ENCODE measurements around the gene MDFIC.

MDFIC gene

GRCh38 chr7:114944745-114945625 lies 23.1 kb downstream of the MDFIC start:
- H3K4me3 ChIP-seq = no peak overlapping the region
- DNase-seq (ENCODE audit: low spot score in 2 of 2) = no peak
- H3K9me3 ChIP-seq = no peaks in the 10 kb centered on the region
- H3K4me1 ChIP-seq = no peaks in the 10 kb centered on the region
- H3K27me3 ChIP-seq (ENCODE audit: low read depth) = no peaks in the 10 kb centered on the region
- in situ Hi-C loops (cut with MboI; ENCODE audit: low sequenced_read_pairs) = no loop called here
- H3K36me3 ChIP-seq (replicated peaks) = no peaks in the 10 kb centered on the region

GRCh38 chr7:114949231-114949630 lies 27.3 kb downstream of the MDFIC start:
- no peaks in the 10 kb centered on the region for H3K9me3 ChIP-seq
- no peaks in the 10 kb centered on the region for H3K36me3 ChIP-seq (replicated peaks)
- H3K27me3 ChIP-seq (ENCODE audit: low read depth) = no peaks in the 10 kb centered on the region
- in situ Hi-C loops (cut with MboI; ENCODE audit: low sequenced_read_pairs) = no loop called here
- H3K4me1 ChIP-seq = no peaks in the 10 kb centered on the region
- DNase-seq (ENCODE audit: low spot score in 2 of 2) = no peak
- no peak overlapping the region for H3K4me3 ChIP-seq

GRCh38 chr7:114952296-114952695 lies 30.4 kb downstream of the MDFIC start:
- no peaks in the 10 kb centered on the region for H3K27me3 ChIP-seq (ENCODE audit: low read depth)
- no peak for DNase-seq (ENCODE audit: low spot score in 2 of 2)
- no peaks in the 10 kb centered on the region for H3K4me1 ChIP-seq
- in situ Hi-C loops (cut with MboI; ENCODE audit: low sequenced_read_pairs) = no loop called here
- no peaks in the 10 kb centered on the region for H3K36me3 ChIP-seq (replicated peaks)
- no peak overlapping the region for H3K4me3 ChIP-seq
- H3K9me3 ChIP-seq = no peaks in the 10 kb centered on the region

GRCh38 chr7:114953724-114954123 lies 31.8 kb downstream of the MDFIC start:
- in situ Hi-C loops (cut with MboI; ENCODE audit: low sequenced_read_pairs) = no loop called here
- Histone ChIP-seq H3K4me1 (no peaks in the 10 kb centered on the region), H3K36me3 (replicated peaks) (no peaks in the 10 kb centered on the region), H3K27me3 (ENCODE audit: low read depth) (no peaks in the 10 kb centered on the region), H3K9me3 (no peaks in the 10 kb centered on the region), H3K4me3 (no peak overlapping the region)
- no peak for DNase-seq (ENCODE audit: low spot score in 2 of 2)

GRCh38 chr7:114956702-114957101 lies 34.8 kb downstream of the MDFIC start:
- no peak for DNase-seq (ENCODE audit: low spot score in 2 of 2)
- Histone ChIP-seq H3K9me3 (no peaks in the 10 kb centered on the region), H3K27me3 (ENCODE audit: low read depth) (no peaks in the 10 kb centered on the region), H3K4me3 (no peak overlapping the region), H3K4me1 (no peaks in the 10 kb centered on the region), H3K36me3 (replicated peaks) (no peaks in the 10 kb centered on the region)
- in situ Hi-C loops (cut with MboI; ENCODE audit: low sequenced_read_pairs) = no loop called here

- in situ Hi-C loops (cut with MboI; ENCODE audit: low sequenced_read_pairs) = no loop called here
- no peaks in the 10 kb centered on the region for H3K27me3 ChIP-seq (ENCODE audit: low read depth)
- no peaks in the 10 kb centered on the region for H3K9me3 ChIP-seq
- no peak for DNase-seq (ENCODE audit: low spot score in 2 of 2)
- no peaks in the 10 kb centered on the region for H3K4me1 ChIP-seq
- H3K4me3 ChIP-seq = no peak overlapping the region
- H3K36me3 ChIP-seq (replicated peaks) = no peaks in the 10 kb centered on the region
Observed at GRCh38 chr7:114957444-114957843, 35.5 kb downstream of the MDFIC start.

- H3K36me3 ChIP-seq (replicated peaks) = no peaks in the 10 kb centered on the region
- no peaks in the 10 kb centered on the region for H3K27me3 ChIP-seq (ENCODE audit: low read depth)
- in situ Hi-C loops (cut with MboI; ENCODE audit: low sequenced_read_pairs) = no loop called here
- H3K4me1 ChIP-seq = no peaks in the 10 kb centered on the region
- DNase-seq (ENCODE audit: low spot score in 2 of 2) = no peak
- H3K4me3 ChIP-seq = no peak overlapping the region
- no peaks in the 10 kb centered on the region for H3K9me3 ChIP-seq
Observed at GRCh38 chr7:114959931-114960330, 38.0 kb downstream of the MDFIC start.

GRCh38 chr7:114962441-114962840 lies 40.5 kb downstream of the MDFIC start:
- in situ Hi-C loops (cut with MboI; ENCODE audit: low sequenced_read_pairs) = no loop called here

GRCh38 chr7:114966156-114966555 lies 44.3 kb downstream of the MDFIC start:
- DNase-seq (ENCODE audit: low spot score in 2 of 2) = no peak
- in situ Hi-C loops (cut with MboI; ENCODE audit: low sequenced_read_pairs) = no loop called here
- Histone ChIP-seq H3K36me3 (replicated peaks) (no peaks in the 10 kb centered on the region), H3K4me3 (no peak overlapping the region), H3K4me1 (no peaks in the 10 kb centered on the region), H3K27me3 (ENCODE audit: low read depth) (no peaks in the 10 kb centered on the region), H3K9me3 (no peaks in the 10 kb centered on the region)

More at GRCh38 chr7:114962441-114962840, 40.5 kb downstream of the MDFIC start:
- DNase-seq (ENCODE audit: low spot score in 2 of 2) = no peak
- Histone ChIP-seq H3K4me3 (no peak overlapping the region), H3K4me1 (no peaks in the 10 kb centered on the region), H3K27me3 (ENCODE audit: low read depth) (no peaks in the 10 kb centered on the region), H3K9me3 (no peaks in the 10 kb centered on the region), H3K36me3 (replicated peaks) (no peaks in the 10 kb centered on the region)

- no peak overlapping the region for H3K4me3 ChIP-seq
- no peaks in the 10 kb centered on the region for H3K36me3 ChIP-seq (replicated peaks)
- no peaks in the 10 kb centered on the region for H3K27me3 ChIP-seq (ENCODE audit: low read depth)
- H3K4me1 ChIP-seq = no peaks in the 10 kb centered on the region
- in situ Hi-C loops (cut with MboI; ENCODE audit: low sequenced_read_pairs) = no loop called here
- no peak for DNase-seq (ENCODE audit: low spot score in 2 of 2)
- no peaks in the 10 kb centered on the region for H3K9me3 ChIP-seq
Observed at GRCh38 chr7:114969096-114969495, 47.2 kb downstream of the MDFIC start.

GRCh38 chr7:114970308-114970707 lies 48.4 kb downstream of the MDFIC start:
- in situ Hi-C loops (cut with MboI; ENCODE audit: low sequenced_read_pairs) = no loop called here
- H3K4me3 ChIP-seq = no peak overlapping the region
- H3K4me1 ChIP-seq = no peaks in the 10 kb centered on the region
- H3K9me3 ChIP-seq = no peaks in the 10 kb centered on the region
- no peaks in the 10 kb centered on the region for H3K27me3 ChIP-seq (ENCODE audit: low read depth)
- no peaks in the 10 kb centered on the region for H3K36me3 ChIP-seq (replicated peaks)
- no peak for DNase-seq (ENCODE audit: low spot score in 2 of 2)

- no peaks in the 10 kb centered on the region for H3K27me3 ChIP-seq (ENCODE audit: low read depth)
- no peak overlapping the region for H3K4me3 ChIP-seq
- H3K4me1 ChIP-seq = no peaks in the 10 kb centered on the region
- in situ Hi-C loops (cut with MboI; ENCODE audit: low sequenced_read_pairs) = no loop called here
- H3K36me3 ChIP-seq (replicated peaks) = no peaks in the 10 kb centered on the region
- no peaks in the 10 kb centered on the region for H3K9me3 ChIP-seq
- DNase-seq (ENCODE audit: low spot score in 2 of 2) = no peak
Observed at GRCh38 chr7:114970732-114971131, 48.8 kb downstream of the MDFIC start.

- no peak for DNase-seq (ENCODE audit: low spot score in 2 of 2)
- Histone ChIP-seq H3K4me1 (no peaks in the 10 kb centered on the region), H3K27me3 (ENCODE audit: low read depth) (no peaks in the 10 kb centered on the region), H3K4me3 (no peak overlapping the region), H3K9me3 (no peaks in the 10 kb centered on the region), H3K36me3 (replicated peaks) (no peaks in the 10 kb centered on the region)
- in situ Hi-C loops (cut with MboI; ENCODE audit: low sequenced_read_pairs) = no loop called here
Observed at GRCh38 chr7:114972567-114972966, 50.7 kb downstream of the MDFIC start.

- Histone ChIP-seq H3K27me3 (ENCODE audit: low read depth) (no peaks in the 10 kb centered on the region), H3K4me3 (no peak overlapping the region), H3K9me3 (no peaks in the 10 kb centered on the region), H3K4me1 (no peaks in the 10 kb centered on the region), H3K36me3 (replicated peaks) (no peaks in the 10 kb centered on the region)
- in situ Hi-C loops (cut with MboI; ENCODE audit: low sequenced_read_pairs) = no loop called here
- DNase-seq (ENCODE audit: low spot score in 2 of 2) = no peak
Observed at GRCh38 chr7:114973147-114973546, 51.3 kb downstream of the MDFIC start.

GRCh38 chr7:114975401-114975800 lies 53.5 kb downstream of the MDFIC start:
- H3K27me3 ChIP-seq (ENCODE audit: low read depth) = no peaks in the 10 kb centered on the region
- H3K4me1 ChIP-seq = no peaks in the 10 kb centered on the region
- no peaks in the 10 kb centered on the region for H3K9me3 ChIP-seq
- H3K4me3 ChIP-seq = no peak overlapping the region
- H3K36me3 ChIP-seq (replicated peaks) = no peaks in the 10 kb centered on the region
- no peak for DNase-seq (ENCODE audit: low spot score in 2 of 2)
- in situ Hi-C loops (cut with MboI; ENCODE audit: low sequenced_read_pairs) = no loop called here

Measured in HAP-1 (cell line).